GM19035 (cell line): Measurements from ENCODE around the gene EFNA1.

ENCODE experiments used
- ATAC-seq: cut with Tn5 transposase; IDR thresholded peaks from one replicate; pipeline ENCODE4 v1.9.1; 2021; ENCODE audit not compliant: unreplicated experiment

Gene EFNA1

DNA sequence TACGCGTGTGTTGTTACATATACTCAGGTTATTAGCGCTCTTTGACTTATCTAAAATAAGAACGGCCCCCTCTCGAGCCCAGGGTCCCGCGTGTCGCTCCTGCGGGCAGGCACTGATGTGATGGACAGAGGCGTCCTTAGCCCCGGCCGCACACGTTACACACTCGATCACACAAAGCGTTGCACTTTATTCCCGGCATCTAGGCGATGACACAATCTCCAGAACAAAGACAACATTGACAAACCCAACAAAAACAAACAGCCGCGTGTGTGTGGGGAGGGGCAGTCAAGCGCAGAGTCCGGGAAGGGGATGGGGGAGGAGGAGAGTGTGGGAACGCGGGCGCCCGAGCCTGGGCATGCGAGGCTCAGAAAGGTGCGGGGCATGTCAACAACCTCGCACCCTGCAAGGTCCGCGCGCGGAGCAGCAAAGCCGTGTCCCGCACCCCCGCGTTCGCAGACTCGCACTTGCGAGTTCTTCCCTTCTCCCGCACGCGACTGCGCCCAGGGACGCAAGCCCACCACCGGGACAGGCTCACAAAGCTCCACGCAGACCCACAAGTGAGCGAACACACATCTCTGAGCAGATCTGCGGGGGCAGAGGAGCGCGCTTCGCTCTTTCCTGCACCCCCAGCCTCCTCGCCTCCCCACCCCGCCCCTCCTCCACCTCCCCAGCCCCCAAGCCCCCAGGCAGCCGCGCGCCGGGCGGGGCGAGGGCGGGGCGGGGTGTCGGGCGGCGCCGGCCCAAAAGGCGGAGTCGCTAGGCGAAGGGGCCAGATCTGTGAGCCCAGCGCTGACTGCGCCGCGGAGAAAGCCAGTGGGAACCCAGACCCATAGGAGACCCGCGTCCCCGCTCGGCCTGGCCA, at the start of gene EFNA1:
EFNA1 (plus strand) TSS at position 772 of the 862 bp plus-strand sequence. CDS start 102 bp downstream, outside the sequence.
- ATAC-seq = no peak

- no peak for ATAC-seq
These were observed 49.0 kb upstream of the EFNA1 start, which contains the start of gene EFNA3 for GRCh38 chr1:155078469-155079209. EFNA3 (plus strand) TSS chr1:155078837; CDS start chr1:155078942, 105 bp downstream.

DNA sequence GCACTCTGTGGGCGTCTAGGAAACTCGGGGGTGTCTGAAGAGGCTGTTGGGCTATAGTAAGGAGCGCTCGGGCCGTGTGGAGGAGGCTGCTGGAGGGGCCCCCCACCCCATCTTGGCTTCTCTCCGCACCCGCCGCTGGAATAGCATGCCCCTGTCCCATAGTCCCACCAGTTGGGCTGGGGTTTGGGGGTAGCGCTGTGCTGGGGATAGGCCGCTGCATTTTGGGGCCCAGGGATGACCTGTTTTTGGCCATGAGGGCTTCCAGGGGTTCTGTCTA, 48.5 kb upstream of the EFNA1 start:
- ATAC-seq = no peak

DNA sequence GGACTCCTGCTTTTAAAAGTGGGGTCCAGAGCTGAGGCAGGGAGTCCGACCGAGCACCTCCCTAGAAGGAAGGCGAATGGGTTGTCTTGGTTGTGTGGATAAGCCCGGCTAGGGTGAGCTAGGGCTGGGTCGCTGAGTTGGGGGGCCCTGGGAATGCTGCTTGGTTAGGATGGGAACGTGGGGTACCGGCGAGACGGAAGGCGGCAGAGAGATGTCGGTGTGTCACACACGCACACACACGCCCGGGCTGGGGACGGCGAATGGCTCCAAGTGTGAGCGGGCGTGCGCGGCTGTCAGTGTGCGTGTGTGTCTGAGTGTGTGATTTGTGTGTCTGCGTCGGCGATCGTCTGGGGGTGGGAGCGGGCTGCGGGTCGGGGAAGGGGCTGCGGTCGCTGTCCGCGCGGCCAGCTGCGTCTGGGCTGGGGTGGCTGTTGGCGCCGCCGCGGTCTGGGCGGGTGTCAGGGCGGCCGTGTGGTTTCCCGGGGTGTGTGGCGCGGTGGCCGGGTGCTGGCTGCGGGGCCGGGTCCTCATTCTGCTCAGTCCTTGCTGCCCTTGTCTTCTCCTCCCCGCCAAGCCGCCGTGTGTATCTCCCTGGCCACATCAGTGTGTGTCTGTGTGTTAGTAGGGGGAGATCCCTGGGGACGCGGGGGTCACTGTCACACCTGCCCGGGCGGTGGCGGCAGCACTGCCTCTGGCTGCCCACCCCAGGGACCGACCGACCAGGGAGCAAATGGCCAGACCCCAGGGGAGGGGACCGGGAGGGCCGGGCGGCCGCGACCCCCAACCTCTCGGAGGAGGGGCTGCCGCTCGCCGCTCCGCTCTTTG, 48.0 kb upstream of the EFNA1 start:
- no peak for ATAC-seq

GRCh38 chr1:155080312-155081228, 47.1 kb upstream of the EFNA1 start:
- no peak for ATAC-seq

DNA sequence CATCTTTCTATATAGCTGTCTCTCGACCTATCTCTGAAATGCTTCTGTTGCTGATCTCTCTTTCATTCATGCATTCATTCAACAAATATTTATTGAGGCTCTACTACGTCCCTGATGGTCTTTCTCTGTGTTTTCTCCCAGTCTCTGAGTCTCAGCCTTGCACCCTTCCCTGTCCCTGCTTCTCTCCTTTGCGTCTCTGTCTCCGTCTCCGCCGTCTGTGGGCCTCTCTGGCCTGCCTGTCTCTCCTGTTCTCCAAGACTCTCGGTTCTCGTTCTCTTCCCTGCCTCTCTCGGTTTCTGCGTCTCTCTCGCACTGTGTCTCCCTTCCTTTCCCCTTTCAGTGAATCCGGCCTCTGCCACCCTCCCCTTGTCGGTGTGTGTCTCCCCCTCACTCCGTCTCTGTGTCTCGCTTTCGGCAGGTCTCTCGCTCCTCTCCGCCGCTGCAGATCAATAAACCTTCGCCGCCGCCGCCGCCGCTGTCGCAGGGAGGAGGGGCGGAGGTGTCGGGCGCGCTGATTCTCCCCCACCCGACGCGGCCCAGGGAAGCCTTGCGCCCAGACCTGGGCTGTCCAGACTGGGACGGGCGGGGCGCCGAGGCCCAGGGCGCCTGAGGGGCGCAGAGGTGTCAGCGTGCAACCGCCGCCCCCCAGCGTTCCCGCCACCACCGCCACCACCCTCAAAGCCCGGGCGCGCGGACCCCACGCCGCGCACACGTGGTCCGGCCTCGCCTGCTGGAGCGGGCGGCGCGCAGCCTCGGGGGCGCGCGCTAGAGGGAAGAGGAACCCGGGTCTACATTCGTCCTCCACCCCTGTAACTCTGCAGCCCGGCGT, 46.0 kb upstream of the EFNA1 start:
- no peak for ATAC-seq

- no peak for ATAC-seq
These were observed 45.2 kb upstream of the EFNA1 start for GRCh38 chr1:155082301-155083051.

- no peak for ATAC-seq
These were observed 44.6 kb upstream of the EFNA1 start for GRCh38 chr1:155083052-155083541.

DNA sequence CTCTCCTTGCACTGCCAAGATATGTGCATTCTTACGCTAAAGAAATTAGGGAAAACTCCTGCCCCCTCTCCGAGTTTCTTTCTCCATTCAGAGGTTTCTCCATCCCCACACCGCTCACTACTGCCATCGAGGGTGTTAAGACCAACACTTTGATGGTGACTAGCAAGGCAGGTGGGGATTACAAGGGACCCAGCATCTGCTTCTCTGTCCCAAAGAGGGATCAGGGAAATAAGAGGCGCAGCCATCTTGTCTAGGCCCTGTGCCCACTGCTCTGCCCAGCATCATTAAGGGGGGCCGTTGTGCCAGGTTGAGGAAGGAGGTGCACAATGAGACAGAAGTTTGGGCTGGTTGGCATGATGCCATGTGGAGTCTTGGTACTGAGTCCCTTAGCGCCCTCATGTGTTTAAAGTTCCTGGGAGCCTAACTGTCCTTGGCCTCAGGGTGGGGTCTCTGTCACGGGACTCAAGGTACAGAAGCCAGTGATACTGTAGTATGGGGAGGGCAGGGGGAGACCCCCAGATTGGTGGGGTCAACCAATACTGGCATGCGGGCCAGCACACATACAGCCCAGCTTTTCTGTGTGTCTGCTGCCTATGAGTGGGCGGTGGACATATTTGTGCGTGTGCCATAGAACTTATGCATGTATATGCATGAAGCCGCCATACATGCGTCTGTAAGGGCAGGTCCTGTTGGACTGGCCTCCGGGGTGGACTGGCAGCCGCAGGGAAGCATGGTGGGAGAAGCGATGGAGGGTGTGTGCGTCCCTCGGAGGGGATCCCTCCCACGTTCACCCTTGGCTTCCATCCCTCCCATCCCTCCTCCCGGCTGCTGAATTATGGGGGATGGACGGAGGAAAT, 43.6 kb upstream of the EFNA1 start:
- ATAC-seq = no peak

- ATAC-seq = peak; percentile 81
These were observed 42.8 kb upstream of the EFNA1 start for GRCh38 chr1:155084722-155085503.

- no peak for ATAC-seq
These were observed 42.1 kb upstream of the EFNA1 start for GRCh38 chr1:155085504-155086127.

GRCh38 chr1:155086128-155086741, 41.4 kb upstream of the EFNA1 start:
- no peak for ATAC-seq

DNA sequence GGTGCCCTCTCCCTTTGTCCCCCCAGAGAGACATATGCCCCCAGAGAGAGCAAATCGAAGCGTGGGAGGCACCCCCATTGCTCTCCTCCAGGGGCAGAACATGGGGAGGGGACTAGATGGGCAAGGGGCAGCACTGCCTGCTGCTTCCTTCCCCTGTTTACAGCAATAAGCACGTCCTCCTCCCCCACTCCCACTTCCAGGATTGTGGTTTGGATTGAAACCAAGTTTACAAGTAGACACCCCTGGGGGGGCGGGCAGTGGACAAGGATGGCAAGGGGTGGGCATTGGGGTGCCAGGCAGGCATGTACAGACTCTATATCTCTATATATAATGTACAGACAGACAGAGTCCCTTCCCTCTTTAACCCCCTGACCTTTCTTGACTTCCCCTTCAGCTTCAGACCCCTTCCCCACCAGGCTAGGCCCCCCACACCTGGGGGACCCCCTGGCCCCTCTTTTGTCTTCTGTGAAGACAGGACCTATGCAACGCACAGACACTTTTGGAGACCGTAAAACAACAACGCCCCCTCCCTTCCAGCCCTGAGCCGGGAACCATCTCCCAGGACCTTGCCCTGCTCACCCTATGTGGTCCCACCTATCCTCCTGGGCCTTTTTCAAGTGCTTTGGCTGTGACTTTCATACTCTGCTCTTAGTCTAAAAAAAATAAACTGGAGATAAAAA, 40.7 kb upstream of the EFNA1 start:
- ATAC-seq = no peak

DNA sequence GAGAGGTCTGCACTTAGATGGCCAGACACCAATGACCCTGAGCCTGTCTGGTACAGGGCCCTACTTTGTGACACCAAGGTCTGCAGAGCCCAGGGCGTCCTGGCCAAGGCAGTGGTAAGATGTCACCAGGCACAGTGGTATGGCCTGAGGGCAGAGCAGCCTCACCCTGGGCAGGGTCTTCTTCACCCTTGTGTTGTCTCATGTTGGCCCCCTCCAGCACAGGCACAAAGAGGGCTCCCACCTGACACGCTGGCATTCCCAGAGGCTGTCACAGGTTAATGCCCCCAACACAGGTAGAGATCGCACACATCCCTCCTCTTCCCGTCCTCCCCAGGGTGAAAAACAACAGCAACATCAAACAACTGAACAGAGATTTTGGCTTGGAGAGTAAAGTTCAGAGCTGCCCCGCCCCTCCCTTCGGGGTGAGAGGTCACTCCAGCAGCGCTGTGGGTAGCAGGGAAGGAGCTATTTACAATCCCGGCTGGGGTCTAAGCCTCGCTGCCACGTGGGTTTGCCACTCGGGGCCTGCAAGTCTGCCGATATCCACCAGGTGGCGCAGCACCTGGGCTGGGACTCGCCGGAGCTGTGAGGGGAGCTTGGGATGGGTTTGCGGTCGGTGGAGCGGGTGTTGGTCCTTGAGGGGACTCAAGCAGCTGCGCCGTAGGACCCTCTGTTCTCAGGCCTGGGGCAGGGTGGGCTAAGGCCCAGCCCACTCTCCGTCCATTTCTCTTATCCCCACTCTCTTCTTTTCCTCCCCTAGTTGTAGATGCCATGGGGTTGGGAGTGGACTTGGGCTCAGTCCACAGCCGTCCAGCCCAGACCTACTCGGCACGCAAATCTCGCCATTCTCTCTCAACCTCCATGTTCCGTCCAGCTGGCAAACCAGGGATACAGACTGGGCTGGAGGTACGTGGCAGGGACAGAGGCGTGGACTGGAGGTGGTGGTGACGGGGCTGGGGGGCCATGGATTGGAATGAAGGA, 36.3 kb upstream of the EFNA1 start:
- no peak for ATAC-seq
